Activated CD8-positive, alpha-beta memory T cell treated with anti-CD3 and anti-CD28 coated beads, Interleukin-2, amount 50 U/mL, for 24 hours (primary cell): Measurements from ENCODE around the gene ASS1.

Experiments
- DNase-seq: peaks from one replicate; pipeline ENCODE4 v3.0.0-alpha.2; 2020; ENCODE audit errors: extremely low read depth

The ASS1 gene

DNA sequence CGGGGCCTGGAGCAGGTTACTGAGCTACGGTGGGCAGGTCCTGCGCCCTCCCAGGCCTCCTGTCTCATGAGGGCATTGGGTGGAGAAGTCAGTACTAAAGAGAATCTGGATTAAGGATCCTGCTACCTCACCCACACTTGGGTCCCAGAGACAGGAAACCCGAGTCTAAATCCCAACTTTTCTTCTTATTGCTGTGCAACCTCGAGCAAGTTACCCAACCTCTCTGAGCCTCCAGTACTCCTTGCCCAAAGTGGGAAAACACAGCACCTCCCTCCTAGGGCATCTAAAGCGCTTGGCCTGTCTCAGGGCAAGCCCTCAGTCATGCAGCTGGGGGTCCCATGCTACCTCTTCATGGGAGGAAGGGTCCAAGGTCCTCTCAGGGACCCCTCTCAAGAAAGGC lies 28.2 kb downstream of the ASS1 start:
- DNase-seq: no peak

- no peak for DNase-seq
Observed at GRCh38 chr9:130473566-130473965, 28.8 kb downstream of the ASS1 start.

DNA sequence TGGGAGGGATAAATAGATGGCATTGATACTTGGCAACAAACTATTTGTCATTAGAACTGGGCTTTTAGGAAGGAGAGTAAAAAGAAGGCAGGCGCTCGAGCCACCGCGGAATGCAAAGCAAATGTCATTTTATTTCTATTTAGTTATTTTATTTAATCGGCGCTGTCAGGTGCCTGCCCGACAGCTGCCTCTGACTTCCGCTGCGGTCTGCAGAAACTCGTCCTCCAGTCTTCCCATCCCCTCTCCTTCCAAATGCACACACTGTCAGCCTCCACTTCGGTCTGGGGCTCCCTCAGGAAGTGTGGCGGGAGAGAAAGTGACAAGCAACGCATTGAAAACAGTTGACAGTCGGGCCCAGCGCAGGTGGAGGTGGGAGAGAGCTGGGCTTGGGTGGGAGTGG lies 29.3 kb downstream of the ASS1 start:
- no peak for DNase-seq

DNA sequence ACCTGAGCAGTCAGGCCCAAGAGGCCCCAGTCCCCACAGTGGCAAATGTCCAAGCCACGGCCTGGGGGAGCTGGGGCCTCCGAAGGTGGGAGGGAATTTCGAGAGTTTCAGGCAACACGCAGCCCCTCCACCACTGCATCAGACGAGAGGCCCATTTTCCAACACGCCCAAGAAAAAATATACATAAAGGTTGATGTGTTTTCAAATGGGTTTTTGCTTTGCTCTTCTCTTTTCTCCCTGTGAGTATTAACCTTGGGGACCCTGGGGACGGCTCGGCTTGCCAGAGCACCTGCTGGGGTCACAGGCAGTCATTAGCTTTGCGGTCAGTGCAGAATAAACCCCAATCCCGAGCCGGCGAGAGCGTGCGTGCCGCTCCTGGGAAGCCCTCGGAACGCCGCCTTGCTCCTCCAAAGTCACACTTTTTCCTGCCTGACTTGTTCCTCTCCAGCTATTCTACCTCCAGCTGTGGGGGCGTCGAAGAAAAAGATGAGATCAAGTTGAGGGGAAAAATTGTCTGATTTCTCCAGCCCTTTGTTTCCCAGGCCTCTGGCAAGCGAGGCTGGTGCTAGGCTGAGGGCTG lies 31.5 kb downstream of the ASS1 start:
- DNase-seq: no peak

GRCh38 chr9:130477564-130477963 lies 32.8 kb downstream of the ASS1 start:
- DNase-seq: no peak

GRCh38 chr9:130478152-130478551 lies 33.4 kb downstream of the ASS1 start:
- no peak for DNase-seq

GRCh38 chr9:130478736-130479575 lies 34.2 kb downstream of the ASS1 start:
- no peak for DNase-seq

DNA sequence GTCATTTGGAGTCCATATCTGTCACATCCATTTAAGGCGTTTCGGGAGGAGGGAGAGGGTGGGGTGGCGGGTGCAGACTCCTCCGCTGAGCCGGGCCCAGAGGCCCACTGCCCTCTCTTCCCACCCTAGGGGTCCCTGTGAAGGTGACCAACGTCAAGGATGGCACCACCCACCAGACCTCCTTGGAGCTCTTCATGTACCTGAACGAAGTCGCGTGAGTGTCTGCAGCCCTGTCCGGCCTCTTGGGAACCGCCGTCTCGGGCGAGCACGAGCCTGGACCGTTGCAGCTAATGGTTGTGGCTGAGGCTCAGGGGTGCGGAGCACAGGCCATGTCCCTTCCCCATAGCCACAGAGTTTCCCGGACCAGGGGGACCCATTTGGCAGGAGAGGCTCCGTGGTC lies 34.8 kb downstream of the ASS1 start:
- DNase-seq: no peak

- DNase-seq: no peak
Observed at GRCh38 chr9:130480673-130481072, 35.9 kb downstream of the ASS1 start.

- no peak for DNase-seq
Observed at GRCh38 chr9:130482463-130482862, 37.7 kb downstream of the ASS1 start.

GRCh38 chr9:130483371-130483971 lies 38.7 kb downstream of the ASS1 start:
- no peak for DNase-seq

DNA sequence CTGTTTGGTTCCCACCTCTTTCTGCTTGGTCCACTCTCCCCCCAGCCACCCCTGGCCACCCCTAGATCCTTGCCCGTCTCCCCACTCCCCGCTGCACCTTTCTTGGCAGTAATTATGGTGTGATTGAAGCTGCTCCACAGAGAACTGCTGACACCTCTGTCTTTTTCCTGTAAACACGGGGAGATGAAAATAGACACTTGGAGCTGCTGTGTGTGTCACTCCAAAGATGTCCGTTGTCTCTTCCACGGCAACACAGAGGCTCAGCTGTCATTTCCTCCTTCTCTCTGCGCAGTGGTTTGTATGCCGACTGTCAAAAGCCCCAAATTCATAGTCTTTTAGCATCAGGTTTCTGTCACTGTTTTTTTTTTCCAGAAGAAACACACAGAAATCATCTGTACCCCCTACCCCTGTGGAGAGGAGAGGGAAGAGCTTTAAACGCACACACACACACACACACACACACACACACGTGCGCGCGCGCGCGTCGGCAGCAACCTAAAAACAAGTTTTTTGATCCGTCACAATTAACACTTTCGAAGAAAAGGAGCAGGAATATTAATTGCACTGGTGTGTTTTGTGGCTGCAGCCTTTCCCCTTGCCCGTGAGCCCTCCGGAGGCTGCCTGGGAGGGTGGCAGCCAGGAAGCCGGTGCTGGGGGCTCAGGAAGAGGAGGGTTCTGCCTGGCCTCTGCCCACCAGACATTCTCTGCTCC lies 39.8 kb downstream of the ASS1 start:
- DNase-seq: no peak

DNA sequence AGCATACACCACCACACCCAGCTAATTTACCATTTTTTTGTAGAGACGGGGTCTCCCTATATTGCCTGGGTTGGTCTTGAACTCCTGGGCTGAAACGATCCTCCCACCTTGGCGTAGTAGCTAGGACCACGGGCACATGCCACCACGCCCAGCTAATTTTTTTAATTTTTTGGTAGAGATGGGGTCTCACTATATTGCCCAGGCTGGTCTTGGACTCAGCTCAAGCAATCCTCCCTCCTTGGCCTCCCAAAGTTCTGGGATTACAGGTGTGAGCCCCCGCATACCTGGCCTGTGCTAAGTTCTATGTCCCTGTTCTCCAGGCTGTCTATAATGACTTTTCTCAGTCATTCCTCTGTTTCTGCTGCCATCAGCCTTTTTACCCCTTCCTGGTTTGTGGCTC lies 41.3 kb downstream of the ASS1 start:
- DNase-seq: no peak

GRCh38 chr9:130487500-130487899 lies 42.7 kb downstream of the ASS1 start:
- DNase-seq: no peak

- no peak for DNase-seq
Observed at GRCh38 chr9:130488621-130489330, 44.0 kb downstream of the ASS1 start.

DNA sequence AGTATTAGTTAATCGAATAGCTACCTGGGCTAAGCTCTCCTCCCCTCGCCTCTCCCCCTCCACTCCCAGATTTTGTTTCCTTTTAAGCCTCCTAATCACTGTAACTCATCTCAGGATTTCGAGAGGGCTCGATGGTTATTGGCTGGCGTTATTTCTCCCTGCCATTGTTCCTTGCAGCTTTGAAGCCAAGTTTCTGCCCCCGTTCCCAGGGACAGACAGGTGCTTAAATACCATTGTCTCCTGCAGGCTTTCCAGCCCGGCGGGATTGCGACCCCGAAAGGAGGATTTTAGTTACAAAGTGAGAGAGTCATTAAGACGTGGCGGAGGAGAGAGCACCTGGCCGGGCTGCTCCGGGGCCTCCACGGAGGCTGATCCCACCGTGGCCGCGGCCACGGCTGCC lies 46.2 kb downstream of the ASS1 start:
- DNase-seq: no peak

GRCh38 chr9:130491830-130492482 lies 47.2 kb downstream of the ASS1 start:
- DNase-seq: no peak

- DNase-seq: no peak
Observed at GRCh38 chr9:130493021-130493420, 48.3 kb downstream of the ASS1 start.

DNA sequence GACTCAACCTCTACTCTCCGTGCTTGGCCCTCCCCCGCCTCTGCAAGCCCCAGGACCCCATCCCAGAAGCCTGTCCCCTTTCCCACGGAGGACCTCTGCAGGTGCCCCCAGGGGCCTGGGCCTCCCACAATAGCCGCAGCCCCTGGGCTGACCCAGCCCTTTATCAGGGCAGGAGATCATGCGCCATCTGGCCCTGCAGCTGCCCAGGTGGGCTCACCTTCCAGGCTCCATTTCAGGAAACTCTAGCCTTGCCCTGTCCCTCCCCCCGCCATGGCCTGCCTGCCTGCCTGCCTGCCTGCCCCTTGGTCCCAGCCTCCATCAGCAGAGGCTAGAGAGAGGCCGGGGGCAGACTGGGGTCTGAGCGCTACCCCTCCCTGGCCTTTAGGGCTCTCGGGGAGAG lies 48.7 kb downstream of the ASS1 start:
- no peak for DNase-seq

- DNase-seq: no peak
Observed at GRCh38 chr9:130495067-130495466, 50.3 kb downstream of the ASS1 start.

- DNase-seq: no peak
Observed at GRCh38 chr9:130497139-130497538, 52.4 kb downstream of the ASS1 start.
